GM21381 (cell line): ENCODE measurements around the gene ADRA2B.
"Not testable (repeated sequence)": the region's sequence is repeated elsewhere in the genome, so short reads cannot be mapped to it uniquely, and the experiment has no call there.

Experiments used
- ATAC-seq: cut with Tn5 transposase; IDR thresholded peaks from one replicate; pipeline ENCODE4 v1.9.1; 2021; ENCODE audit warnings: mild to moderate bottlenecking, moderate library complexity; ENCODE audit not compliant: unreplicated experiment

ADRA2B gene

GRCh38 chr2:96071977-96072491 lies 44.3 kb downstream of the ADRA2B start:
- ATAC-seq = not testable (repeated sequence)

DNA sequence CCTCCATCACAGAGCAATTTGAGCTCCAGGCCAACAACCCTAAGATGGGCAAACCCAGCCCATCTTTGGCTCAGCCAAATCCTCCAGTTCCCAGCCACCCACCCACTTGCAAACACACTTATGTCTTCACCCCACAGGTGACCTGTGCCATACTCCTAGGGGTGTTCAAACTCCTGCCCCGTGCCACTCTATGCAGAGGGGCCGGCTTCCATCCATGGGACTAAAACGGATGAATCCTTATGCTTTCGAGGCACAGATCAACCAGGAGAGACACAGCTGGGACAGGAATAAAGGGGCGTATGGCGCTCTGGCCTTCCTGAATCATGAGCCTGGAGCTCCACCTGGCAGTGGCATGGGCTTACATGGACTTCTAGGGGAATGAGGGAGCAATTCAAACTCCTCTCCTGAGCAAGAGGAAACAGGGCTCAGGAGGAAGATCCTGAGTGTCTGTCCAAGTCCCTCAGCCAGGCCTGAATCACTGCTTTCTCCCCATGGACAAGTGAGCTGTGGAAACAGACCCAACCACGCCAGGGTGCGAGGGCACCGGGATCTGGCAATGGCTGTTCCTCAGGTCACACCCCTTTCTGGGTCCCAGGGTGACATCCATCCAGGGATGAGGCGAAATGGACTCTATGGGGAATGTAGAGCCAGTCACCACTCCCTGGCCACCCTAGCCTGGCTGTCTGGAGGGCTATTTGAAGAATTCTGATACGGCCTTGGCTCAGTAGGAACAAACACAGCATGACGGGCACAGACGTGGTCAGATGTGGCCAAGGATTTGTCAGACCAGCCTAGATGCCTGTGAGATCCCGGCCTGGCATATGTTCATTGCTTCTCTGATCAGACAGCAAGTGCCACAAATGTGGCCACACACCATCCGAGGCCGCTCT lies 45.0 kb downstream of the ADRA2B start:
- not testable (repeated sequence) for ATAC-seq

GRCh38 chr2:96070351-96070750 lies 46.0 kb downstream of the ADRA2B start:
- ATAC-seq = not testable (repeated sequence)

GRCh38 chr2:96069878-96070277 lies 46.5 kb downstream of the ADRA2B start:
- ATAC-seq = not testable (repeated sequence)

- not testable (repeated sequence) for ATAC-seq
These were observed 48.3 kb downstream of the ADRA2B start for GRCh38 chr2:96067902-96068581.

- not testable (repeated sequence) for ATAC-seq
These were observed 49.2 kb downstream of the ADRA2B start for GRCh38 chr2:96067098-96067660.

GRCh38 chr2:96066511-96066910 lies 49.9 kb downstream of the ADRA2B start:
- not testable (repeated sequence) for ATAC-seq

DNA sequence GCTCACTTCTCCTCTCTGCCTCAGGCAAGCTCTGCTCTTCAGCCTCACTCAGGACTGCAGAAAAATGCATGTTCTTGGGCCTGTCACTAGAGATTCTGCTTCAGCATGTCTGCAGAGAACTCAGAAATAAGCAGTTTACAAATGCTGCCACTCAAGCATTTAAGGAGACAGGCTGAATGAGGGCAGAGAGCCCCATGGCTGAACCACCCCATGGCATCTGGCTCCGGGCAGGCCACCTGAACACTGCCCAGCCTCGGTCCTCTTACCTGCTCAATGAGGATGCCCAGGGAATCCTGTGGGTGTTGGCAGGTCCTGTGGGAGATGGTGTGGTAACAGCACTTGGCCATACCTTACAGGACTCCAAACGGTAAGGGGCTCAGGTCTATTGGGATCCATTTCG lies 50.4 kb downstream of the ADRA2B start:
- not testable (repeated sequence) for ATAC-seq

GRCh38 chr2:96065381-96065930 lies 50.9 kb downstream of the ADRA2B start:
- ATAC-seq = no peak

DNA sequence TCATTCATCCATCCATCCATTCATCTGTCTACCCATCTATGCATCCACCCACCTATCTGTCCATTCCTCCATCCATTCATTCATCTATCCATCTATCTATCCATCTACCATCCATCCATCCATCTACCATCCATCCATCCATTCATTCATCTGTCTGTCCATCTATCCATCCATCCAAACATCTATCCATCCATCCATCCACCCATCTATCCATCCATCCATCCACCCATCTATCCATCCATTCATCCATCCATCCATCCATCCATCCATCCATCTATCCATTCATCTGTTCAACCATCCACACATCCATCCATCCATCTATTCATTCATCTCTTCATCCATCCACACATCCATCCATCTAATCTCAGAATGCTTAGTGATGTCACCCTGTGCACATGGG lies 51.6 kb downstream of the ADRA2B start:
- ATAC-seq = not testable (repeated sequence)

GRCh38 chr2:96064047-96064675 lies 52.2 kb downstream of the ADRA2B start:
- ATAC-seq = not testable (repeated sequence)

DNA sequence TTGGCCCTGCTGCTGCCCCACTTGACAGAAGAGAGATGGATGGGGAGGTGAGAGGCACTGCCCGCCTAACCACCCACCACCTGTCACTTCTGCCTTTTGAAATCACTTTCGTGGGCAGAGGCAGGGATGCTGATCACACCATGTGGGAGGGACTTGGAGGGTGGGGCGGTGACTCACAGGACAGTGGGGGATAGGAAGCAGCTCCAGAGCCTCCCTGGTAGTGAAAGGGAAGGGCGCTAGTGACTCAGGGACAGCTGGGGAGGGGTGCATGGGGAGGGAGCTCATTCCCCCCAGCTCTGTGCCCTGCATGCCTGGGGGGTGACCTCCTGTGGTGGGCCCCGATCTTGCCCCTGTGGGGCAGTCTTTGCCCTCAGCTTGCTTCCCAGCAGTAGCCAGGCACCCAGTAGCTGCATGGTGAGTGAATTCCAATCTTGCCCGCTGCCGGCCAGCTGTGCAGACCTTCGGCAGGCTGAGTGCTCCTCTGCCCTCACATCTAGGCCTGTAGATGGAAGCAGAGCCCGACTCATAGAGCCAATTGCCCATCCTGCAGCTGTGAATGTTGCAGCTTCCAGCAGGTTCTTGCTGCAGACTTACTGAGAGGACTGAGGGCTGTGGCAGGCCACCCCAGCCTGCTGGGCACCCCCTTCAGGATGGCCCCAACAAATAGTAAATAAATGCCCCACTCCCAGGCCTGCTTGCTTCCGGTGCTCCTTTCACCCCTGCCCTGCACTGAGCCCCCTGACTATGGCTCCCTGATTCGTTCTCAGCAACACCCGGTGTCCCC lies 53.1 kb downstream of the ADRA2B start:
- ATAC-seq = not testable (repeated sequence)
